ENCODE measurements around the gene ASXL1.
"Not testable (repeated sequence)": the region's sequence is repeated elsewhere in the genome, so short reads cannot be mapped to it uniquely, and the experiment has no call there.

The ASXL1 gene

GRCh38 chr20:32357869-32358631, at the start of gene ASXL1:
Gene ASXL1 (plus strand): TSS chr20:32358331. CDS start chr20:32358776, 445 bp downstream.
- DNase-seq, result peak; percentile 100

GRCh38 chr20:32312718-32313424, 45.3 kb upstream of the ASXL1 start:
- DNase-seq, result no peak

GRCh38 chr20:32314768-32315167, 43.4 kb upstream of the ASXL1 start:
- DNase-seq, result no peak

GRCh38 chr20:32315399-32315798, 42.7 kb upstream of the ASXL1 start:
- no peak for DNase-seq

GRCh38 chr20:32315891-32316290, 42.2 kb upstream of the ASXL1 start:
- DNase-seq, result no peak

- no peak for DNase-seq
These were observed 41.5 kb upstream of the ASXL1 start for GRCh38 chr20:32316667-32317066.

GRCh38 chr20:32319100-32319499, 39.0 kb upstream of the ASXL1 start:
- DNase-seq, result no peak

- no peak for DNase-seq
These were observed 37.8 kb upstream of the ASXL1 start for GRCh38 chr20:32320305-32320704.

- DNase-seq, result no peak
These were observed 36.7 kb upstream of the ASXL1 start for GRCh38 chr20:32321390-32321789.

- not testable (repeated sequence) for DNase-seq
These were observed 35.9 kb upstream of the ASXL1 start for GRCh38 chr20:32322260-32322659.

- not testable (repeated sequence) for DNase-seq
These were observed 34.4 kb upstream of the ASXL1 start for GRCh38 chr20:32323761-32324160.

- DNase-seq, result no peak
These were observed 32.2 kb upstream of the ASXL1 start for GRCh38 chr20:32325706-32326503.

GRCh38 chr20:32326504-32326845, 31.7 kb upstream of the ASXL1 start:
- no peak for DNase-seq

- no peak for DNase-seq
These were observed 30.9 kb upstream of the ASXL1 start for GRCh38 chr20:32327087-32327681.

- no peak for DNase-seq
These were observed 28.1 kb upstream of the ASXL1 start for GRCh38 chr20:32329817-32330554.

- no peak for DNase-seq
These were observed 27.6 kb upstream of the ASXL1 start for GRCh38 chr20:32330555-32330897.

GRCh38 chr20:32332614-32333013, 25.5 kb upstream of the ASXL1 start:
- no peak for DNase-seq

GRCh38 chr20:32333181-32333987, 24.7 kb upstream of the ASXL1 start:
- DNase-seq, result no peak

- DNase-seq, result no peak
These were observed 23.9 kb upstream of the ASXL1 start for GRCh38 chr20:32333988-32334885.

- DNase-seq, result no peak
These were observed 21.2 kb upstream of the ASXL1 start for GRCh38 chr20:32336918-32337347.

Data from right forelimb (tissue), 1 donor.